ENCODE results near the gene ARHGAP6.
"Not testable (repeated sequence)": the region's sequence is repeated elsewhere in the genome, so short reads cannot be mapped to it uniquely, and the experiment has no call there.

ARHGAP6 gene

DNA sequence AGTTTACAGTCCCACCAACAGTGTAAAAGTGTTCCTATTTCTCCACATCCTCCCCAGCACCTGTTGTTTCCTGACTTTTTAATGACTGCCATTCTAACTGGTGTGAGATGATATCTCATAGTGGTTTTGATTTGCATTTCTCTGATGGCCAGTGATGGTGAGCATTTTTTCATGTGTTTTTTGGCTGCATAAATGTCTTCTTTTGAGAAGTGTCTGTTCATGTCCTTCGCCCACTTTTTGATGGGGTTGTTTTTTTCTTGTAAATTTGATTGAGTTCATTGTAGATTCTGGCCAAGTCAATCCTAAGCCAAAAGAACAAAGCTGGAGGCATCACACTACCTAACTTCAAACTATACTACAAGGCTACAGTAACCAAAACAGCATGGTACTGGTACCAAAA is 146.5 kb downstream of the ARHGAP6 start:
- not testable (repeated sequence) for DNase-seq

DNA sequence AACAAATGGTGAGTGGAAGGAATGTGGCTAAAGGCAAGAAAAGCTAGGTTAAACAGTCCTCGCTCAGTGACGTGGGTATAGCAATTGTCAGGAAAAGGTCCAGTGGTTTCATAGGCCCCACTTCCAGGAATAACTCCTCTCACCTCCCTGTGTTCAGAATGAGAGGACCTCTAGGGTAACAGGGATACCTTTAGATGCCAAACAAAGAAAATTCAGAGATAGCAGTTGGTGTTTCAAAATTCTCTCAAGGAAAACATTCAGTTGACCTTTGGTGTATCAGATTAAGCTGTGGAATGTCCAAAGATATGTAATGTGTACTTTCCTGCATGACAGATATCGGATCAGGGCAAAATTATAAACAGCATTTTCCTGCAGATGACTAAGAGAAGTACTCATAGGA is 155.9 kb downstream of the ARHGAP6 start:
- DNase-seq: no peak

DNA sequence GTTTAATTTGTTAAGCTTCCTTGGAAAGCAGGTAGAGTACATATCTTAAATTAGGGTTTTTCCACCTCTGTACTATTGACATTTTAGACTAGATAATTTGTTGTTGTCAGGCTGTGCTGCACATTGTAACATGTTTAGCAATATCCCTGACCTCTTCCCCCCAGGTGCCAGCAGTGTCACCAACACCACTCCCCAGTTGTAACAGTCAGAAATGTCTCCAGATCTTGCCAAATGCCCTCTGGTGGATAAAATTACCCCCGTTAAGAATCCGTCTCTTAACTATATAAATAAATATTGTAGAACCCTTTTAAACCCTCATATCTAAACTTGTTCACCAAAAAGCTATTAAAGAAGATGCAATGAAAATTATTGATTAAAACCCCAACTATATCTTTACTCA is 161.5 kb downstream of the ARHGAP6 start:
- no peak for DNase-seq

DNA sequence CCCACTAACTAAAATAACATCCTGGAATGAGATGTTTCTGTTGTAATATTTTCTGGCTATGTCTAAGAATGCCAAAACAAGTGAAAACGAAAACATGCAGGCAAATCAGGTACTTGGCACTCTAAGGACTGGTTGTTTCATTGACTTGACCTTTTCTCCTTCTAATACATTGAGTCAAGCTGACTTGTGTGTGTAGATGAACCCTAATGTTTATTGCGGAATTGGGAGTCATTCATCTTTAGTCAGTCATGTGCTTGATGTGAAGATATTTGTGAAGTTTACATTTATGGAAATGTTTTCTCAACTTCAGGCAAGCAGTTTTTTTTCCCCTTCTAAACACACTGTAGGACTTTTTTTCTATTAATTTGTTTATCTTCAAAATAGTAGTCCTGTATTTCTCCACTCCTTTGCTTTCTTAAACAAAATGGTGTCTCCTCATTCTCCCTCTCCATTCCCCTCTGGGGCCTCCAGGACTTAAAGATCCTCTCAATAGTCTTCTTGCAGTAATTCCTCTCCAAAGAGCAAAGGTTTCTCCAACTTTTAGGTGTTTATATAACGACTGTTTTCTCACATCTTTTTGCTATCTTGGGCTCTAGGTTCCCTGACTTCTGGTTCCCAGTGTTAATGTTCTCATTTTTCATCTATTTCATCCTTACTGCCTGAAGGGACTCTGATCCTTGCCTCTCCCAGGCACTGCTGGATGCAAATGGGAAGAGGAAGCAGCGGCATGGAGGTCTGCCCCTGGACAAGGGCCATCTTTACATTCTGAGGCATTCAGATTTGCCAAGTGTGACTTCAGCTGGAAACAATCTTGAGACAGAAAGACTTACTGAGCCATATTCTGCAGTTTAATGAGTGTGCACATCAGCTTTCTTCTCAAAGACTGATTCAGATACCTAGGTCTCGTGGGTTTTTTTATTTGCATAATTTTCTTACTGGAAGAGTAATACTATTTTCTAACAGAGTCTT is 166.4 kb downstream of the ARHGAP6 start:
- no peak for DNase-seq

DNA sequence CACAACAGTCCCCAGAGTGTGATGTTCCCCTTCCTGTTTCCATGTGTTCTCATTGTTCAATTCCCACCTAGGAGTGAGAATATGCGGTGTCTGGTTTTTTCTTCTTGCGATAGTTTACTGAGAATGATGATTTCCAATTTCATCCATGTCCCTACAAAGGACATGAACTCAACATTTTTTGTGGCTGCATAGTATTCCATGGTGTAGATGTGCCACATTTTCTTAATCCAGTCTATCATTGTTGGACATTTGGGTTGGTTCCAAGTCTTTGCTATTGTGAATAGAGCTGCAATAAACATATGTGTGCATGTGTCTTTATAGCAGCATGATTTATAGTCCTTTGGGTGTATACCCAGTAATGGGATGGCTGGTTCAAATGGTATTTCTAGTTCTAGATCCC is 174.3 kb downstream of the ARHGAP6 start:
- not testable (repeated sequence) for DNase-seq

DNA sequence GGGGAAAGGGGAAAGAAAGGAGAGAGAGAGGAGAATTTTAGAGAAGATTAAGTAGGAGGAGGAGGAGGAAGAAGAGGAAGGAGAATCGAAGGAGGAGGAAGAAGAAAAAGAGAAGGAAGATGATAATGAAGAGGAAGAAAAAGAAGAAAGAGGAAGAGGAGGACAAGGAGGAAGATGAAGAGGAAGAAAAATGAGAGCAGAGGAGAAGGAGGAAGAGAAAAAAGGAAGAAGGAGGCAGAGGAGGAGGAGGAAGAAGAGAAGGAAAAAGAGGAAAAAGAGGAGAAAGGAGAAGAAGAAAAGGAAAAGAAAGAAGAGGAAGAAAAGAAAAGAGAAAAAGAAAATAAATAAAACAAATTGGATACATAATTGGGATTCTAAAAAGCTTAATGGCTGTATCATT is 181.4 kb downstream of the ARHGAP6 start:
- no peak for DNase-seq

DNA sequence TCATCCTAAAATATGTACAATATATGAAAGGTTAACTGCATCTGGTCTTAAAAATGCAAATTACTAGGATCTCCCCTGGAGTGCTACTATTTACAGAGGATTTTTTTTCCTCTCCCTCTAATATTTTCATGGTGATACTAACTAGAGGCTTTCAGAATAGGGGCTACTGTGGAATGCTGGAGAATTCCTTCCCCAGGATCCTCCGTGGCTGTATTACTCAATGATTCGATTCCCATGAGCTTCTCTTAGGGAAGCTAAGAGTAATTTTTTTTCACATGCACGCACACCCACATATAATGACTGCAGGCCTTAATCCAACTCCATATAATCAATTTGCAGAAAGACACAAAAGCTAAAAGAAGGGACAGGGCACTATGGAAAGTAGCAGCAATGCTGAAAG is 184.7 kb downstream of the ARHGAP6 start:
- DNase-seq: no peak

DNA sequence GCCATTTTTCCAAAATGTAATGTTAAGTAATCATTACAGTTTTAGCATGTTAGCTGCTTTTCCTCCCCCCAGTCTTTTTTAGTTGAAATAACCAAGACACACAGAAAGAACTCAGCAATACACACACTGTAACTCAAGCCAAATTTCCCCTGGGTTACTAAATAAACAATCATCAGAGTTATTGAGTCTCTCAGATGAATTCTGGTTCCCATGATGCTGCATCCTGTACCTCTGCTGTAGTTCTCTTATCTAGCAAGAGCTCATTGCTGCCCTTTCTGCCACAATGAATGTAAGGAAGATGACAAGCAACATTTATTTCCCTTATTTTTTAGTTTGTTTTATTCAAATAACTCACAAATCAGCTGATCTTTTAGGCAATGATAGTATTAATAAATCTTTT is 185.1 kb downstream of the ARHGAP6 start:
- no peak for DNase-seq

DNA sequence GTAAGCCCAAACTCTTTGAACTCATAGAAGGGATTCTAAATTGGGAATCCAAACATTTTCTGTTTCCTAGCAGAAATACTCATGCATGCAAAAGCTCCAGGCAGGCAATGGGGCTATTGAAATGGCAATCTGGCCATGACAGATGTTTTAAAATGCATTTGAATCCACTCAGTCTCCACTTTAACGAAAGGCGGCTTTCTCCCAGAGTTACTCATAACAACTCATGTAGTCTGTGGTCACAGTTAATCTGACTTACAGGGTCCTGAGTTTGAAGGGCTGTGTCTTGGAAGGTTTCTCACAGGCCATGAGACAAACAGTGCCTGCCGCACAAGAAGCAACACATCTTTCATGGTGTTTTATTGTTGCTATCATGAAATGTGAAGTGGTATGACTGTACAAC is 186.8 kb downstream of the ARHGAP6 start:
- no peak for DNase-seq

DNA sequence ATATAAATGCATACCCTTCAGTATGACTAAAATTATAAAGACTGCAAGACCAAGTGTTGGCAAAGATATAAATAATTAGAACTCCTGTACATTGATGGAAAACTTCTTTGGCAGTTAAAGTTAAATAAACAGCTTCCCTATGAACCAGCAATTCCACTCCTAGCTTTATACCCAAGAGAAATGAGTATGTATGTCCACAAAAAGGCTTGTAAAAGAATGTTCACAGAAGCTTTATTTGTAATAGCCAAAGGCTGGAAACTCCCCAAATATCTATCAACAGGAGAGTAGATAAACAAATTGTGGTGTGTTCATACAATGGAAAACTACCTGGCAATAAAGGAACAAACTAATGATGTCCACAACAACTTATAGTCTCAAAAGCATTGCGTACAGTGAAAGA is 187.7 kb downstream of the ARHGAP6 start:
- DNase-seq: no peak

DNA sequence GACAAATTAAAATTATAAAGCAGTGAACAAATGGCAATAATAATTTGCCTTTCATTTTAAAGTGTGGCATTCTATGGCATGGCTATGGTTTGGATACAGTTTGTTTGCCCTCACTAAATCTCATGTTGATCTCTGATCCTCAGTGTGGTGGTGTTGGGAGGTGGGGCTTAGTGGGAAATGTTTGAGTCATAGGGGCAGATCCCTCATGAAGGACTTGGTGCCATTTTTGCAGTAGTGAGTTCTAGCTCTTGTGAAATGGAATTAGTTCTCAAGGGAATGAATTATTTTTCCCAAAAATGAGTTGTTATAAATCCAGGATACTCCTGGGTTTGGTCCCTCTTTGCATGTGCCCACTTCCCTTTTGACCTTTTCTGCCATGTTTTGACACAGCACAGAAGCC is 191.1 kb downstream of the ARHGAP6 start:
- no peak for DNase-seq

DNA sequence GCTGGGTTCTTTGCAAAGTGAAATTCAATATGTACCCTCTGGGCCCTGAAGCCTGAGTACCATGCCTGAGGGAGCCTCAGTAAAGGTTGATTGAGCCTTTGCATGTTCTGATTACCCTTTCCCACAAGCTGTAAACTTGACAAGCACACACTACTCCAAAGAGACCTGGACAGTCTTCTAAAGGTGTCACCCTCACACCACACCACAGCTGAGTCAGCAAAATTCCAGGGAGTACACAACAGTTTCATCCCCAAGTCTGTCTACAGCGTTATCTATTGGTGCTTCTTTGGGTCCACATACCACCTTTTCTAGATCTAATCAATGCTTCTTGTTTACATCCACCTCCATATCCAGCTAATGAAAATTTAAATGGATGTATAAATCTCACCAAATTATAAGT is 191.7 kb downstream of the ARHGAP6 start:
- DNase-seq: no peak

DNA sequence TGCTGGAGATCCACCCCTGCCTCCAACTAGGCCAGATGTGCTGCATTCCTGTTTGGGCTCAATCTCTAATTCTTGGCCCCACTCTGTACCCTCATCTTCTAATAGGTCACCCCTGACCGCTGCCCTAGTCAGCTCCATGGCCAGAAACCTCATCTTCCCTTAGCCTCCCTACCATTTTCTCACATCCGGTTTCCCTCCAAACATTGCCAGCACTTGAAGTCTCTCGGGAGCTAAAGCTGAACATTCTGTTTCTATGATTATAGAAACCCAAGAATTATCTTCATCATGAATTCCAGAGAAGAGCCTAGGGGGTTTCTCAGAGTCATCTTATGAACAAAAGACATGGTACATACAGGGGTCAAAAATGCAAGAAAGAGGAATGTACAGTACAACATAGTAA is 192.8 kb downstream of the ARHGAP6 start:
- DNase-seq: no peak

DNA sequence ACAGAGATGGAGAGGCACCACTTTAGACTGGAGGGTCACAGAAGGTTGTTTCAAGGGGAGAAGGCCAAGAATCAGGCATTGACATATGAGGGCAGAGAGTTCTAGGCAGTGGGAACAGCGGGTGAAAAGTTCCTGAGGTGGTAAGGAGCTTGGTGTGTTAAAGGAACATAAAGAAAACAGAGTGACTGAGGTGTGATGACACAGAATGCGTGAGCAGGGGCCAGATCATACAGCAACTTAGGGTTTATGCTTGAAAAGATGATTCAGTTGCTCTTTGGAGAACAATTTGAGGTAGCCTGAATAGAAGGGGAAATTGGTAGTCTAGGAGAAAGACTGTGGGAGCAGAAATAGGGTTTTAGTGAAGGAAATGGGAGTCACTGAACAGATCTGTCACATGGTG is 193.3 kb downstream of the ARHGAP6 start:
- no peak for DNase-seq

DNA sequence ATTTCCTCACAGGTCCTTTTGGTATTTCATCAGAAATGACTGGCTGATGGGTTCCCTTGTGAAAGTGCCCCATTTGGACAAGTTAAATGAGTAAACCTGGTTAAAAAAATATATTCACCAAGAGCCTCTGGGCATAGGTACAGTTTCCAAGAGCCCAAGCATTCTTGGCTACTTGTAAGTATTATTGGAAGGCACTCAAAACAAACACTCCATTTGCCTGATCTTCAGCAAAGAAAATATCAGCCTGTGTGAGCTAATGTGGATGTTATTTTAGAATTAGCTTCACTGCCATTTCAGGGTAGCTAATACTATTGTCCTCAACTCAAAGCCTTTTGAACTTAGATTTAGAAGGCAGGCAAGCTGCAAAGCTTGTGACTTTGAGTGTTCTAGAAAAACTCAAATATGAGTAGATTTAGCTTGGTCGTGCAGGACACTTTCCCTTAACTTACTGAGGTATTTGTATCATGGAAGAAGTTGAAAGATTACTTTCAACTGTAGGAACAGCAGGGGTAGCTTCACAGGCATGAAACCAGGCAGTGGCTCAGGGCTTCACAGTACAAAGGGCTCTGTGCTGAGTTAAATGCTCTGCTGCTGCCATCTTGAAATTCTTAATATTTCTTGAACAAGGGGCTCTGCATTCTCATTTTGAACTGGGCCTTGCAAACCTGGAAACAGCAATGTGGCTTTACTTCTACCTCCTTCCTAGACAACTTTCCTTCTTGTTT is 195.3 kb downstream of the ARHGAP6 start:
- no peak for DNase-seq

DNA sequence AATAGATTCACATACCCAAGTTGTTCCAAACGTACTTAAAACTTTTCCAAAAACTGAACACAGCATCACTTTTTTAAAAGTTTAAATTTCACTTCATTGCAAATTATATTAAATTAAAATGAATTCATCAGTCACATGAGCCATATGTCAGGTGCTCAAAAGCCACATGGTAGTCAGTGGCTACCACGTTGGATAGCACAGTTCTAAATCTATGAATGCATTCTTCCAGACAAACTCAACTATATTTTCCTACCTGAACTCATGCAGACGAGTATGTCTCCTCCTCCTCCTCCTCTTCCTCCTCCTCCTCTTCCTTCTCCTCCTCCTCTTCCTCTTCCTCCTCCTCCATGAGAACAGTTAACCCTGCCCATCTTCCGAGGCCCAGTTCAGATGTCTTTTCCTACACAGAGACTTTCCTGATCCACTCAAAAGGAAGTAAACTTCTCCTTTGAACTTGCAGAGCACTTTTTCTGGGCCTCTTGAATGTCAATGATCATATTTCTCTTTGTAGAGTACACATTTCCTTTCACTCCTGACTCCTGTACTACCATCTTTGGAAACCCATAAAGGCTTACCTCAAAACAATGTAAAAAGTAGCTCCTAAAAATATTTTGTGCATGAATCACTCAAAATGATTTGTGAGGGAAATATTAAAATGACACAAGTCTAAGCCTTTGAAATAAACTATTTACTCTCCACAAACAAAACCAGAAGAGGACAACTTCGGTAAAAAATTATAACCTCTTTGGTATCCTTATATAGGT is 199.9 kb downstream of the ARHGAP6 start:
- DNase-seq: no peak

DNA sequence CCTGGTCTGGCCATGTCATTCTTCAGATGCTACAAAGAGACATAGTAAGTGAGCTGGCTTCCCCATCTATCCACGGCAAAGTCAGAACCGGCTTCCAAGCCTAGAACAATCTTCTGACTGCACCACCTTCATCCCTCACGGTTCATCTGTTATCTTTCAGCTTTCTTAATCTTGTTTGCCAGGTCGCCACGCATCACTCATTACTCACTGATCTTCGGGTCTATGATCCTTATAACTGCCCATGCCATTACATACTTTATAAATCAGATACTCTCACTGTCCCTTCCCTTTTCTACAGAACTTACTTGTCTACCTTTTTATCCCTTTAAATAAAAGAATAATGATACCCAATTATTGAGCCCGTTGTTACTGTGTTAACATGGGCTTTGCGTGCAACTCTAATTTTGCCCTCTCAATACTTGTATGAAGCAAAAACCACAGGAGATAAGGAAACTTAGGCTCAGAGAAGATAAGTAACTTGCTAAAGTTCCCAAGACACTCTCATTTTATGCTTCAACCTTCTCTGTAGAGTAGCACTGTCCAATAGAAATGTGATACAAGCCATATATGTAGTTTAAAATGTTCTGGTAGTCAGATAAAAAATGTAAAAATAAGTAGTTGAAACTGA is 200.8 kb downstream of the ARHGAP6 start:
- DNase-seq: no peak

DNA sequence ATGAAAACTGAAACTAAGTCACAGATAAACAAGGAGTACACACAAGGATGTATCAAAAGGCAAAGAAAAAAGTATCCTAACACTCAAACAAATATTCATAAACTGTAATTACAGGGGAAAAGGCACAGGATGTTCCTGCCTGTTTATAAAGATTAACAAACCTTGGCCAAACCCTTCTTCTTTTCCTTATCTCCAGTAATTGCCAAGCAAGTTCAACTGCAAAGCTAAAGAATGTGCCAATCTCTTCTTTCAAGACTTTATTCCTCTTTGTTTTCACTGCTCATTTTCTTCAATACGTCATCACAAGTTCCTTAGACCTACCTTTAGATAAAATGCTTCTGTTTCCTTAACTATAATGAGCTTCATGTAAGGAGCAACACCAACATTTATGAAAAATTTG is 201.3 kb downstream of the ARHGAP6 start:
- no peak for DNase-seq

DNA sequence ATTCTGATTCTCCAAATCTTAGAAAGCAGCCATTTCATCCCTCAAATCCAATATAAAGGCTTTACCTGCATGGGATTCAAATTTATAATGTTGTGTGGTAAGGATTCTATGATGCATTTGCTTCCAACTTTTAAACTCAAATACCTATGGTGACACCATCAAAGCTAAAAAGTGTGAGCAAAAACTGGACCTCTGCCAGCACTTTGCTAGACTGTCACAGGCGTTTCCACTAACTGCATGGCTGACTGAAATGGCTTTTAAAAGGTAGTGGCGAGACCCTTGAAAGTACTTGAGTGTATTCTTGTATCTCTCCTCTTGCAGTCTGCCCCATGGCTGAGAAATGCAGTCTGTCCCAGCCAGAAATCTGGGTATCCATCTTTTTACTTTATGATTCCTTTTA is 203.1 kb downstream of the ARHGAP6 start:
- DNase-seq: no peak

DNA sequence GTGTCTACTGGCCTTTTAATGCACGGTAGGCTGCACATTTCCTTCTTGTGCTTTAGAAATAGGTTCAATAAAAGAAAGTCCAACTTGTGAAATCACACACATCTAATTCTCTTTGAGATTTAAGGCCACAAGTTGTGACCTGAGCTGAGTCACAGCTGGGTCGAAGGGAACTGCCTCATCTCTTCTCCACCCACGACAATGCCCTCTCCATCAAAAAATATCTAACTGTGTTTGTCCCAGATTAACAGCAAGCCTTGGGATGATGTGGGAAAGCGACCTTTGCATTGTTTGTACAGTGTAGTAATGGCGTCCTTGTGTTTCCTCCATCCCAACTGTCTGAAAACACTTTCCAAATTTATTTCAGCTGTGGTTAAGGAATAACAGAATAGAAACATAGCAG is 203.6 kb downstream of the ARHGAP6 start:
- DNase-seq: no peak

DNA sequence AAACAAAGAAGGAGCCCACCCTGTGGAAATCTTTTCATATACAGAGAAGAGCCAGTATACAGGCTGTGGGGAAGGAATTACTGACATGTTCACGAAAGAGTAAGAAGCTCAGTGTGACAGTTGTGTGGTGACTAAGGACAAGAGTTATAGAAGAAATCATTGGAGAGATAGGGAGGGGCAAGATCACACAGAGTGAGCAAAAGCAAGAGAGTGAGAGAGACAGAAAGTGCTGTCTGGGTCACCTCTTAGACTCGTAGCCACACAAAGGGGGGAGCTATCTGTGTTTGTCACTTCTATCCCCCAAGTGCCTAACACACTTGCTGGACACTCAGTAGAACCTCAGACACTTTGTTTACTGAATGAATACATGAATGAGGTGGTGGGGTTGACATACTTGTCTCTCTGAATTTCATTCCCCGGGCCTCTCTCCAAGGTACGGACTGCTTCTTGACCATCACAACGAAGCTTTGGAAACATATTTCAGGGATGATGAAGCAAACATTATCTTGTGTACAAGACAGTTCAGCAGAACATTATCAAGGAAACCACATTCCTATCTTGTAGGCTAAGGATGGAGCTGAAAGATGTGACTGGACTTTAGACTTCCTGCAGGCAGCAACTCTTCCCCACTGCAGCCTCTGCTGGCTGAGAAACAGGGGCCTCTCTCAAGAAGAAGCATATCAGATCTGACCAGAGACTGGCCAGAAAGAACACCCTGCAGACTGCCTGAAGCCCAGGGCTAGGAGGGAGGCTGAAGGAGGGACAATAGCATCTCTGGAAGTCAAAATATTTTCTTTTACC is 204.3 kb downstream of the ARHGAP6 start:
- DNase-seq: no peak

DNA sequence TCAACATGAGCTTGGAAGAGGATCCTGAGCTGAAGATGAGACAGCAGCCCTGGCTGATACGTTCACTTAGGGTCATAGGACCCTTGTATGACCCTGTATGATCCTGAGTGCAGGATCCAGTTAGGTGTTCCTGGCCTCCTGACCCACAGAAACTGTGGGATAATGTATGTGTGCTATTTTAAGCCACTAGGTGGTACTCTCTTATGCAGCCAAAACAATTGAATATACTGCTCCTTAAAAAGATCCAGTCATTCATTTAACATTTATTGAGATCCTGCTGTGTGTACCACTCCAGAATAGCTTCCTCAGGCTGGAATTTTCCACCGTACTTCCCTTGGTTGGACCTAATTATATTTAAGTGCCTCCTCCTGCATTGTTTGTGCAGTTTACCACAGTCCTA is 205.4 kb downstream of the ARHGAP6 start:
- no peak for DNase-seq
